OCI-M1 (cell line): Measurements from ENCODE around the gene SEC24A.
"Not testable (repeated sequence)": the region's sequence is repeated elsewhere in the genome, so short reads cannot be mapped to it uniquely, and the experiment has no call there.

Experiments
- DNase-seq: peaks from one replicate; lab custom pipeline; 2025; lab: John Stamatoyannopoulos, UW

Gene SEC24A

GRCh38 chr5:134648425-134649162 lies at the start of gene SEC24A:
Gene SEC24A (plus strand): TSS chr5:134648785. CDS start chr5:134649077, 292 bp downstream.
- DNase-seq = peak; percentile 92

GRCh38 chr5:134599820-134600219 lies 48.8 kb upstream of the SEC24A start:
- DNase-seq = not testable (repeated sequence)

- no peak for DNase-seq
These were observed 48.0 kb upstream of the SEC24A start for GRCh38 chr5:134600600-134600999.

- no peak for DNase-seq
These were observed 45.5 kb upstream of the SEC24A start for GRCh38 chr5:134603059-134603458.

GRCh38 chr5:134604908-134605307 lies 43.7 kb upstream of the SEC24A start:
- DNase-seq = peak; percentile 75

GRCh38 chr5:134606726-134607125 lies 41.9 kb upstream of the SEC24A start:
- no peak for DNase-seq

- no peak for DNase-seq
These were observed 40.0 kb upstream of the SEC24A start for GRCh38 chr5:134608555-134608954.

GRCh38 chr5:134609232-134609851 lies 39.2 kb upstream of the SEC24A start:
- DNase-seq = peak; percentile 88

- no peak for DNase-seq
These were observed 37.9 kb upstream of the SEC24A start for GRCh38 chr5:134610725-134611124.

GRCh38 chr5:134611515-134611914 lies 37.1 kb upstream of the SEC24A start:
- DNase-seq = no peak

- DNase-seq = no peak
These were observed 34.0 kb upstream of the SEC24A start for GRCh38 chr5:134614450-134615085.

GRCh38 chr5:134620634-134621033 lies 28.0 kb upstream of the SEC24A start:
- no peak for DNase-seq

- DNase-seq = no peak
These were observed 23.0 kb upstream of the SEC24A start for GRCh38 chr5:134625559-134625958.

GRCh38 chr5:134626369-134627014 lies 22.1 kb upstream of the SEC24A start:
- DNase-seq = no peak

- DNase-seq = no peak
These were observed 14.4 kb upstream of the SEC24A start for GRCh38 chr5:134634227-134634626.

- not testable (repeated sequence) for DNase-seq
These were observed 13.2 kb upstream of the SEC24A start for GRCh38 chr5:134635366-134635765.

- no peak for DNase-seq
These were observed 11.4 kb upstream of the SEC24A start for GRCh38 chr5:134637116-134637721.

- DNase-seq = no peak
These were observed 9.8 kb upstream of the SEC24A start for GRCh38 chr5:134638760-134639201.

GRCh38 chr5:134642931-134643530 lies 5.6 kb upstream of the SEC24A start:
- no peak for DNase-seq

- DNase-seq = peak; percentile 80
These were observed 698 bp upstream of the SEC24A start for GRCh38 chr5:134647750-134648424.
